Loucy (cell line): ENCODE results near the gene NGDN.

Experiments used
- EZH2phosphoT487 ChIP-seq: fragments of 200-600 bp; IDR thresholded peaks from 2 replicates; pipeline ENCODE4 v1.6.1; 2018; ENCODE audit warnings: antibody characterized with exemption, mild to moderate bottlenecking, moderate library complexity, borderline replicate concordance
- TF ChIP-seq, protein P1 (sequence below): fragments of 200-600 bp; sonication (generic); conservative IDR thresholded peaks from 2 replicates; pipeline ENCODE4 v1.5.1; 2014; ENCODE audit warnings: mild to moderate bottlenecking, antibody characterized with exemption, low read length

DNA sequence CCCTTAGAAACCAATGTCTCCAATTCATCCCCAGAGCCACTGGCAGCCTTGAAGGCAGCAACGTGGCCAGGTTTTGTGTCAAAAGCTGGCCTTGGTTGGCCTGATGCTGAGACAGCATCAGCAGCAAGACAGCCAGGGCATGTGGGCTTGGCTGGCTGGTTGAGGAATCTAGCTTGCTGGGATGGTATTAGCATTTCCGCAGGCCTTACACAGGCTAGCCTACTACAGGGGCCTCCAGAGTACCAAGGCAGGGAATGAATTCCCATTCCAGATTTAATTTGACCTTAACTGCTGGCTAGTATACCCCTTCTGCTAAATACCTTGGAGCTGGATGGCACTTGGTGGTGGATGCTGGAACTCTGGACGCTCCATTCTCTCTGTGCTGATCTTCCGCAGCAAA lies 15.8 kb downstream of the NGDN start:
- TF ChIP-seq, protein P1, sequence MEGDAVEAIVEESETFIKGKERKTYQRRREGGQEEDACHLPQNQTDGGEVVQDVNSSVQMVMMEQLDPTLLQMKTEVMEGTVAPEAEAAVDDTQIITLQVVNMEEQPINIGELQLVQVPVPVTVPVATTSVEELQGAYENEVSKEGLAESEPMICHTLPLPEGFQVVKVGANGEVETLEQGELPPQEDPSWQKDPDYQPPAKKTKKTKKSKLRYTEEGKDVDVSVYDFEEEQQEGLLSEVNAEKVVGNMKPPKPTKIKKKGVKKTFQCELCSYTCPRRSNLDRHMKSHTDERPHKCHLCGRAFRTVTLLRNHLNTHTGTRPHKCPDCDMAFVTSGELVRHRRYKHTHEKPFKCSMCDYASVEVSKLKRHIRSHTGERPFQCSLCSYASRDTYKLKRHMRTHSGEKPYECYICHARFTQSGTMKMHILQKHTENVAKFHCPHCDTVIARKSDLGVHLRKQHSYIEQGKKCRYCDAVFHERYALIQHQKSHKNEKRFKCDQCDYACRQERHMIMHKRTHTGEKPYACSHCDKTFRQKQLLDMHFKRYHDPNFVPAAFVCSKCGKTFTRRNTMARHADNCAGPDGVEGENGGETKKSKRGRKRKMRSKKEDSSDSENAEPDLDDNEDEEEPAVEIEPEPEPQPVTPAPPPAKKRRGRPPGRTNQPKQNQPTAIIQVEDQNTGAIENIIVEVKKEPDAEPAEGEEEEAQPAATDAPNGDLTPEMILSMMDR: no peak
- TF ChIP-seq EZH2phosphoT487: no peak
